HCT116 (cell line): ENCODE data around the gene SAE1. TPM values are rescaled to one million over a fixed set of nuclear protein-coding genes. Genes with fewer than 3 reads are reported as not detected.

Experiments
- ATAC-seq: fragments of 200-7000 bp; cut with Tn5 transposase; 2 replicates; pipeline ENCODE4 v1.9.1; 2020; ENCODE audit warnings: mild to moderate bottlenecking, moderate library complexity
- BruUV-seq: library from RNA; stranded (reverse); fragments of 400-500 nt; replicated peaks from 2 replicates; lab custom pipeline; 2021; lab: Mats Ljungman, UMichigan
- CTCF ChIA-PET: fragments of 300-600 bp; sonication (Branson Sonifier 250); formaldehyde crosslinking; loops from one replicate; lab custom pipeline; 2021; ENCODE audit warnings: antibody characterized with exemption; lab: Charles Lee
- POLR2A ChIA-PET: fragments of 300-600, 350-600 bp; sonication (Branson Sonifier 250); formaldehyde crosslinking; loops from one replicate; lab custom pipeline; 2021; ENCODE audit warnings: antibody characterized with exemption; lab: Charles Lee
- RAD21 ChIA-PET, 2 experiments: fragments of 300-600 bp; sonication (Branson Sonifier 250); formaldehyde crosslinking; loops; one replicate each; lab custom pipeline; 2023; ENCODE audit warnings: low total read pairs in 2 of 2; ENCODE audit not compliant: uncharacterized antibody in 2 of 2, unreplicated experiment in 2 of 2, low non-redundant PET in 1 of 2; lab: Charles Lee
- DNase-seq: peaks from one replicate; pipeline ENCODE4 v3.0.0-alpha.2; 2010; ENCODE audit warnings: low read depth, low spot score
- H2AFZ ChIP-seq: fragments of 200-600 bp; shearing (Covaris generic), sonication (generic); 2 replicates; pipeline ENCODE4 v1.6.1; 2017; ENCODE audit warnings: low read depth, mixed run types, mixed read lengths, antibody characterized with exemption, low read length; ENCODE audit not compliant: poor library complexity, severe bottlenecking
- H3K27ac ChIP-seq: 2 replicates; pipeline ENCODE4 v1.5.1; 2012; ENCODE audit warnings: low read depth, low read length
- H3K27me3 ChIP-seq: fragments of 200-600 bp; sonication (generic); 2 replicates; pipeline ENCODE4 v1.6.1; 2016; ENCODE audit warnings: mixed run types, low read length, mixed read lengths; ENCODE audit not compliant: insufficient read depth
- H3K36me3 ChIP-seq, 2 experiments: fragments of 200-500 bp in 1 of 2; fragments of 200-600 bp in 1 of 2; sonication (Bioruptor generic) in 1 of 2; sonication (generic) in 1 of 2; 2 replicates each; pipeline versions ENCODE4 v1.5.1 to v1.6.1; 2014 to 2016; ENCODE audit warnings: low read length in 2 of 2, inconsistent platforms in 1 of 2, mixed read lengths in 1 of 2, mixed run types in 1 of 2; ENCODE audit not compliant: insufficient read depth in 2 of 2, control insufficient read depth in 1 of 2
- H3K4me1 ChIP-seq, 2 experiments: fragments of 200-600 bp in 1 of 2; sonication (generic) in 1 of 2; 2 replicates each; pipeline versions ENCODE4 v1.5.1 to v1.6.1; 2012 to 2017; ENCODE audit warnings: low read length in 2 of 2, inconsistent platforms in 1 of 2, mild to moderate bottlenecking in 1 of 2, mixed read lengths in 1 of 2, mixed run types in 1 of 2, moderate library complexity in 1 of 2; ENCODE audit not compliant: insufficient read depth in 2 of 2, control insufficient read depth in 1 of 2
- H3K4me2 ChIP-seq: fragments of 200-600 bp; sonication (generic); 2 replicates; pipeline ENCODE4 v1.6.1; 2017; ENCODE audit warnings: mixed run types, low read length, mixed read lengths
- H3K4me3 ChIP-seq, 2 experiments: fragments of 200-600 bp in 1 of 2; sonication (generic) in 1 of 2; replicated peaks in 1 of 2; 2 replicates each; pipeline ENCODE4 v1.5.1; 2011 to 2016; ENCODE audit warnings: low read length in 2 of 2, control low read depth in 1 of 2, low read depth in 1 of 2, mild to moderate bottlenecking in 1 of 2, mixed read lengths in 1 of 2, mixed run types in 1 of 2
- H3K79me2 ChIP-seq: fragments of 200-600 bp; sonication (generic); 2 replicates; pipeline ENCODE4 v1.6.1; 2017; ENCODE audit warnings: mild to moderate bottlenecking, mixed run types, low read length, moderate library complexity, mixed read lengths; ENCODE audit not compliant: insufficient read depth
- H3K9ac ChIP-seq: fragments of 200-600 bp; sonication (generic); 2 replicates; pipeline ENCODE4 v1.6.1; 2016; ENCODE audit warnings: low read length, mixed read lengths
- H3K9me2 ChIP-seq: fragments of 200-600 bp; sonication (generic), shearing (Covaris generic); 2 replicates; pipeline ENCODE4 v1.6.1; 2017; ENCODE audit warnings: mixed run types, mild to moderate bottlenecking, moderate library complexity; ENCODE audit not compliant: insufficient read depth
- H3K9me3 ChIP-seq, 2 experiments: fragments of 200-500 bp in 1 of 2; fragments of 200-600 bp in 1 of 2; sonication (Bioruptor generic) in 1 of 2; sonication (generic) in 1 of 2; 2 replicates each; pipeline ENCODE4 v1.6.1; 2014 to 2017; ENCODE audit warnings: low read length in 2 of 2, mixed read lengths in 2 of 2, inconsistent platforms in 1 of 2, low read depth in 1 of 2, mild to moderate bottlenecking in 1 of 2, mixed run types in 1 of 2, moderate library complexity in 1 of 2; ENCODE audit not compliant: control insufficient read depth in 1 of 2, insufficient read depth in 1 of 2
- H4K20me1 ChIP-seq: fragments of 200-600 bp; sonication (generic), shearing (Covaris generic); 2 replicates; pipeline ENCODE4 v1.6.1; 2017; ENCODE audit warnings: mixed run types, mild to moderate bottlenecking, moderate library complexity; ENCODE audit not compliant: insufficient read depth
- ATF3 ChIP-seq: IDR thresholded peaks from 2 replicates; pipeline ENCODE4 v1.6.1; 2012
- CBX3 ChIP-seq: IDR thresholded peaks from 2 replicates; pipeline ENCODE4 v1.6.1; 2012; ENCODE audit warnings: low read depth
- CEBPB ChIP-seq: IDR thresholded peaks from 2 replicates; pipeline ENCODE4 v1.6.1; 2012; ENCODE audit warnings: low read depth
- CTCF ChIP-seq, 3 experiments: fragments of 200-600 bp in 1 of 3; sonication (generic) in 1 of 3; IDR thresholded peaks in 2 of 3; conservative IDR thresholded peaks in 1 of 3; 2 replicates each; pipeline ENCODE4 v1.5.1; 2012 to 2017; ENCODE audit warnings: low read depth in 2 of 3, low read length in 2 of 3, antibody characterized with exemption in 1 of 3, borderline replicate concordance in 1 of 3, control low read depth in 1 of 3, mild to moderate bottlenecking in 1 of 3, mixed read lengths in 1 of 3, mixed run types in 1 of 3, moderate library complexity in 1 of 3; ENCODE audit not compliant: insufficient read depth in 1 of 3
- EGR1 ChIP-seq: IDR thresholded peaks from 2 replicates; pipeline ENCODE4 v1.6.1; 2012; ENCODE audit warnings: low read depth
- EZH2phosphoT487 ChIP-seq: fragments of 200-600 bp; IDR thresholded peaks from 2 replicates; pipeline ENCODE4 v1.6.1; 2018; ENCODE audit warnings: antibody characterized with exemption, borderline replicate concordance
- FOSL1 ChIP-seq: IDR thresholded peaks from 2 replicates; pipeline ENCODE4 v1.6.1; 2012; ENCODE audit warnings: low read depth
- JUND ChIP-seq: IDR thresholded peaks from 2 replicates; pipeline ENCODE4 v1.6.1; 2012
- MAX ChIP-seq: IDR thresholded peaks from 2 replicates; pipeline ENCODE4 v1.6.1; 2012
- POLR2A ChIP-seq: IDR thresholded peaks from 2 replicates; pipeline ENCODE4 v1.7.0; 2011; ENCODE audit warnings: borderline replicate concordance; ENCODE audit not compliant: insufficient read depth, insufficient read length; ENCODE audit errors: extremely low read depth
- POLR2AphosphoS5 ChIP-seq: IDR thresholded peaks from 2 replicates; pipeline ENCODE4 v1.6.1; 2011; ENCODE audit warnings: mild to moderate bottlenecking, low read depth, low read length, moderate library complexity
- RAD21 ChIP-seq: IDR thresholded peaks from 2 replicates; pipeline ENCODE4 v1.6.1; 2012; ENCODE audit warnings: low read depth, mild to moderate bottlenecking
- SP1 ChIP-seq: IDR thresholded peaks from 2 replicates; pipeline ENCODE4 v1.6.1; 2012; ENCODE audit warnings: low read depth
- SRF ChIP-seq: IDR thresholded peaks from 2 replicates; pipeline ENCODE4 v1.6.1; 2012; ENCODE audit warnings: low read depth
- TCF7L2 ChIP-seq: IDR thresholded peaks from 2 replicates; pipeline ENCODE4 v1.7.0; 2011; ENCODE audit warnings: borderline replicate concordance, inconsistent platforms; ENCODE audit not compliant: insufficient read depth, insufficient read length; ENCODE audit errors: extremely low read depth
- ZBTB33 ChIP-seq: IDR thresholded peaks from 2 replicates; pipeline ENCODE4 v1.6.1; 2011; ENCODE audit warnings: mild to moderate bottlenecking, low read length, moderate library complexity; ENCODE audit not compliant: insufficient replicate concordance; ENCODE audit errors: extremely low read depth
- ZFX ChIP-seq: fragments of 450-650 bp; IDR thresholded peaks from 2 replicates; pipeline ENCODE4 v1.6.1; 2017
- ZNF274 ChIP-seq: fragments of 200-500 bp; sonication (Bioruptor generic); IDR thresholded peaks from 2 replicates; pipeline ENCODE4 v1.6.1; 2014; ENCODE audit warnings: mild to moderate bottlenecking, low read depth, low read length, inconsistent platforms
- intact Hi-C: fragments of 100-400 bp; cut with micrococcal nuclease; formaldehyde crosslinking; loops from 2 replicates; pipeline ENCODE4 v1.10.0; 2022
- total RNA-seq: library from RNA; stranded (reverse); gene quantifications from one replicate; pipeline ENCODE4 v1.2.1, GENCODE V29; 2021; ENCODE audit not compliant: unreplicated experiment

The SAE1 gene
- total RNA-seq, 1 experiment from 2014 or later = 213 TPM

GRCh38 chr19:47107953-47108746 is 22.5 kb upstream of the SAE1 start:
- H3K9me2 ChIP-seq = no peaks in the 10 kb centered on the region
- H3K9me3 ChIP-seq = no peaks in the 10 kb centered on the region
- peaks cover 58% of the 10 kb centered on the region for H3K79me2 ChIP-seq
- intact Hi-C loops = no loop called here
- H3K36me3 ChIP-seq = peaks cover 2 to 12% of the 10 kb centered on the region in 2 experiments; a peak in 1 of 4 replicates
- peak overlapping the region; percentile 1; the same call in 1 of the 2 replicates for H3K4me2 ChIP-seq
- ChIA-PET POLR2A (no interaction called here), RAD21 (no interaction called here), CTCF (no interaction called here)
- H4K20me1 ChIP-seq = no peaks in the 10 kb centered on the region
- no peak overlapping the region for H2AFZ ChIP-seq
- BruUV-seq = no TSS peak
- no peak overlapping the region for H3K27ac ChIP-seq
- H3K4me1 ChIP-seq = peaks cover 10 to 36% of the 10 kb centered on the region in 2 experiments
- TF ChIP-seq EGR1 (no peak), MAX (no peak), RAD21 (no peak), ATF3 (no peak), CTCF (IDR thresholded peaks at IDR 0.05 in 2 of 3, conservative IDR thresholded peaks at IDR 0.05 in 1 of 3; ENCODE audit: borderline replicate concordance in 1 of 3, insufficient read depth in 1 of 3, low read depth in 2 of 3, low read length in 2 of 3) (no peak), EZH2phosphoT487 (no peak), ZBTB33 (no peak), ZFX (no peak), POLR2A (no peak), ZNF274 (no peak), POLR2AphosphoS5 (no peak), FOSL1 (no peak), SP1 (no peak), CEBPB (no peak), CBX3 (no peak), TCF7L2 (no peak), JUND (no peak), SRF (no peak)
- ATAC-seq (no peak), DNase-seq (no peak)
- H3K9ac ChIP-seq = no peak overlapping the region
- H3K27me3 ChIP-seq = no peaks in the 10 kb centered on the region
- H3K4me3 ChIP-seq = no peak overlapping the region
